HCEC 1CT (cell line): Measurements from ENCODE around the gene KRT75.

Experiments used
- DNase-seq: peaks from one replicate; pipeline ENCODE4 v3.0.0-alpha.2; 2017

KRT75 gene

DNA sequence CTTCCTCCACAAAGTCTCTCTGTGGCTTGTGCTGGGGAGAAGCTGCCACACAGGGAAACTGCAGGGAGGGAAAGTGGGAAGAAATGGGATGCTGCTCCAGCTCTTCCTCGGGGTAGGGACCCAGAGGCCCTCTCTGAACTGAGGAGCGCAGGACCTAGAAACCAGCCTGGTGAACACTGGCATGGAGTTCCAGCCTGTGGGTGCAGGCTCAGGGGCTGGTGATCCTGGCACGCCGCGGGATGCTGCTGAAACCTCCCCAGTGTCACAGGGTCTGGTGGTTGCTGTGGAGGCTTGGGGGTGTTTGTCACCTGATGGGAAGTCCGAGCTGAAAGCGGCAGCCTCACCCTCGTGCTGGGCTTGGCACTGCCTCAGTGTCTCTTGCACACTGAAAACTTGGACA is 5.2 kb upstream of the KRT75 start:
- no peak for DNase-seq

- no peak for DNase-seq
Observed at GRCh38 chr12:52438305-52439301, 4.4 kb upstream of the KRT75 start.

DNA sequence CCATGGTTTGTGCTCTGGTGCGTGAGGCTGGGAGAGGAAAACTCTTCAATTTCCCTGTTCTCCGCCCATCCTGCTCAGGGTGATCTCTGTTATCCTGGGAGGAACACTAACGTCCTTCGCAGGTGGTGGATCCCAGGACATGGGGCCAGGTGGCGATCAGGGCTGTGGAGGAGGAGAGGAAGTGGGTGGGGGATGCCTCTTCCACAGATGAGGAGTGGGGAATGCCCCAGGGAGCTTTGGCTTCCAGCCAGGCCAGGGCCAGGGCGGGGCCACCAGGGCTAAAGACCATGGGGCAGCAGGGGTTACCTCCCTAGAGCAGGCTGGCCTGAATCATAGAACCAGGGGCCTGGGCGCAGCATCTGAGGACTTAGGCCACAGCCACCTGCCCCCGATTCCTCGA is 3.3 kb upstream of the KRT75 start:
- DNase-seq: no peak

- no peak for DNase-seq
Observed at GRCh38 chr12:52436828-52437474, 2.8 kb upstream of the KRT75 start.

DNA sequence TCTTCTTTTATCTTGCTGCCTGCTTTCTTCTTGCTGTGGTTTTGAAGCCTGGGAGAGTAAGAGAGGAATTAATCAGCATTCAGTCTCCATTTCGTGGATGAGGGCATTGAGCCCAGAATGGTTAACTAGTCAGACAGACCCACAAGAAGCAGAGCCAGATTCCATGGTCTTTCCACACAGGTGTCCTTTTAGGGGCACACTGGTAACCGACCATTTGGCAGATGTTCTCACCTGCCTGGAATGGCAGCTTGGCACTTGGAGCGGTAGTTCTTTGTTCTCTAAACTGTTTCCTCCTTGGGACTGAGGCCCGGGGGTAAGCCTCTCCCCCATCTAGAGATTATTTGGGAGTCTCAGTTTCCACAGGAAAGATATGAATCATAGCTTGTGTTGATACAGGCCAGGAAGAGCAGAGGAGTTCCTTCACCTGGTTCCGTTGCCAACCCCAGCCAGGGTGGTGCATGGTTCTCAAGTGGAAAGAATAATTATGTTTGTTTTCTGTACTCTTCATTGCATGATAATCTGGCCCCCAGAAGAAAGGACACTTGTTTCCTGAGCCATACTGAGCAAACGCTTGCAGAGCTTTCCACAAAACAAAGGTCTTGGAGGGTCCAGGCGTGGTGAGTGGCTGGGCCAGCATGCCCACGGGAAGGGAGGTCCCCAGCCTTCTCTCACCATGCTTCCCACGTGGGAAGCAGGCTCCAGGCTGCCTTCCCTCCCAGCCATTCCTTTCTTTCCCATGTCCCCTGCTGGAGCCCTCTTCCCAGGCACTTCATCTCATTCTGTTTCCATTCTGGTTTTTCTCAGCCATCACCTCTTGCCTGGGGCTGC is 2.0 kb upstream of the KRT75 start:
- no peak for DNase-seq

DNA sequence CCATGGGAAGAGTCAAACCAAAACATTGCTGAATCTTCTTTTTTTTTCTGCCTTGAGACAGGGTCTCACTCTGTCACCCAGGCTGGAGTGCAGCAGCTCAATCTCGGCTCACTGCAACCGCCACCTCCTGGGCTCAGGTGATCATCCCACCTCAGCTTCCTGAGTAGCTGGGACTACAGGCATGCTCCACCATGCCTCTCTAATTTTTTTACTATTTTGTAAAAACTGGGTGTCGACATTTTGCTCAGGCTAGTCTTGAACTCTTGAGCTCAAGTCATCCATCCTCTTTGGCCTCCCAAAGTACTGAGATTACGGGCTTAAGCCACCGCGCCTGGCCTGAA is 1.5 kb upstream of the KRT75 start:
- DNase-seq: no peak

GRCh38 chr12:52434760-52435530 is 774 bp upstream of the KRT75 start:
- peak; percentile 22 for DNase-seq

GRCh38 chr12:52433501-52434080 is 580 bp downstream of the KRT75 start:
- DNase-seq: no peak

DNA sequence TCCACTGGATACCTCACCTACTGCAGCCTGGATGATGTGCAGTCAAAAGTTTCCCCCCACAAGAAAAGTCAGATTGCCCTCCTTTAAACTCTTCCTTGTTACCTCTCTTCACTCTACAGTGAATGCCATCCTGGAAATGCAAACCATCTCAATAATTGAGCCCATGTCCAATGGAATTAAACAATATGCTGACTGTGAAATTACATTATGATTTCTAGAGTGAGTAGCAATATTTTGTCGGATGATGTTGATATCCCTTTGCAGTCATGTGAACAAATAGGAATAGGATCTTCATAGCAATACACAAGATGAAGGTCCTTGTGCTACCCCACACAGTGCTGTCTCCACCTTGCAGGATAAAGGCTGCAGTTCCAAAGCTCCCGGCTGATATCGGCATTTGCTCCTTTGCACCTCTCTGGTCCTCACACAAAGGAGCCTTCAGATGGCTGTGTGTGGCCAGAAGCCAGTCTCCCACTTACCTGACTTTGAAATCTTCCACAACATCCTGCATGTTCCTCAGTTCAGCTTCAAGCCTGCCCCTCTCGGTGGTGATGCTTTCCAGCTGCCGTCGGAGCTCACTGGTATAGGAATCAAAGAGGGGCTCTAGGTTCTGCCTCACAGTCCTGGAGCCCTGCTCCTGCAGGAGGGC is 1.5 kb downstream of the KRT75 start:
- DNase-seq: no peak

DNA sequence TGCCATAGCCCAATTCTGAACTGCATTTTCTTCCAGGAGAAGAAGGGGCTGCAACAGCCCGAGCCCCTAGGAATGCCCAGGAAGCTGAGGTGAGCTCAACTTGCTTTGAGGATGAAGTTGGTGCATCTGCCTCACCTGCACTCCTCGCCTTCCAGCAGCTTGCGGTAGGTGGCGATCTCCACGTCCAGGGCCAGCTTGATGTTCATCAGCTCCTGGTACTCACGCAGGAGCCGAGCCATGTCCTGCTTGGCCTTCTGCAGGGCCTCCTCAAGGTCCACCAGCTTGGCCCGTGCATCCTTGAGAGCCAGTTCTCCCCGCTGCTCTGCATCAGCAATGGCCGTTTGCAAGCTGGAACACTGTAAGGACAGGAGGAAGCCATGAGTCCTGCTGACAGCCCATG is 6.0 kb downstream of the KRT75 start:
- no peak for DNase-seq

- DNase-seq: no peak
Observed at GRCh38 chr12:52427083-52427482, 7.1 kb downstream of the KRT75 start.

DNA sequence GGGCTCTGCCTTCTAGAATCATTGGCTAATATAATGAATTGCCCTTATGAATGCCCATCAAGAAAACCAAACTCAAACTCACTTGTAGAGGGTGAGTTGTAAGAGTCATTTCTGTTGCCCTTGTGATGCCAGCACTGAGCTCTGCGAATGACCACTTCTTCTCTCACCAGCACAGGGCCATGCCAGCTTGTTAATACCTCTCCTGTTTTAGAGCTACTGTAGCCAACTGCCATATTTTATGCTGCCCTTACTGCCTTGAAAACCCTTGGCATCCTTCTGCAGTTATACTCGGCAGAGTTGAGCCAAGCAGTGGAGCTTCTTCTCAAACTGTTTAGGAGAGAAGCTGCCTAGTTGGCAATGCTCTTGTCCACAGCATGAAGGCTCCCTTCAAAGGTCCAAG is 8.1 kb downstream of the KRT75 start:
- DNase-seq: no peak

DNA sequence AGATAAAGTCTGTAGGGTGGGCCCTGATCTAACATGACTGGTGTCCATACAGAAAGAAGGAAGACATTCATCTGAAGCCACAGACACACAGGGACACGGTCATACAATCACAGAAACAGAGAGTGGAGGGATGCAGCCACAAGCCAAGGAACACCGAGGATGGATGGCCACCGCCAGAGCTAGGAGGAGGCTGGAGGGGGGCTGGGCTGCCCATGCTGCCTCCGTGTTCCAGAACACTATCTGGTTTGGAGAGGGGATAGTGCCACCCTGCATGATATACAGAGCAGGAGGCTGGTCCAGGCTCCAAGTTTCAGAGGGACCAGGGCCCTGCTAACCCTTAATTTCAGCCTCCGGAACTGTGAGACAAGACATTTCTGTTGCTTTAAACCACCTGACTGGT is 8.7 kb downstream of the KRT75 start:
- DNase-seq: no peak

DNA sequence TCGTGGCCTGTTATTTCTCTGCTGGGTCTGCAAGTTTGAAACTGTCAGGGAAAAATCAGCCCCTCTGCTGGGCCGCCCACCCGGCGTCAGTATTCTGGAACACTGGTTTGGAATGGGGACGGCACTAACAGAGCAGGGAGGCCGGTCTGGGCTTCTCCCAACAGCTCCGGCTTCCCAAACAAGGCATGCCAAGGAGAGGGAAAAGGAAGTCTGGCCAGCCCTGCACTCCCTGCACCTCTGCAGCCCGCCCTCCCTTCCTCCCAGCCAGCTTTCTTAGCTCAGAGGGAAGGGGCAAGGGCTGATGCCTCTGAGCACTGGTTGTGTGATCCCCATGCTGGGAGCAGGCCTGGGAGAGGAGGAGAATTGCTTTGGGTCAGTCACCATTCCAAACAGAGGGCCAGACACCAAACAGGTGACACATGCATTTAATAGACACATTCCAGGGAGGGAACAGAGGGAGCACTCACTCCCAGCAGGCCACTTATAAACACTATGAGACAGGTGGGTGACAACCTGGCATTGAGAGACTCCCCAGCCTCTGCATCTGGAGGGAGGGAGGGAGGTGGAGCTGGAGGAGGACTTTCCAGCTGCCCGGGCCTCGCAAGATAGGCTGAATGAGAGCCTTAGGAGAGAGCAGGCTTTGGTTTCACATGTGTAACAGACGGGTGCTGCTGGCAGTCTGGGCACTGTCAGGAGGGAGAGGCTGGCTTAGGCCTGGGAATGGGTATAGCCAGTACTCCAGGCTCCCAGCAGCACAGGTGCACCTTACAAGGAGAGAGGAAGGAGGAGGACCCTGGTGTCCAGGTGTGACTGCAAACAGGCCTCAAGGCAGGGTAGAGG is 10.3 kb downstream of the KRT75 start:
- DNase-seq: no peak

DNA sequence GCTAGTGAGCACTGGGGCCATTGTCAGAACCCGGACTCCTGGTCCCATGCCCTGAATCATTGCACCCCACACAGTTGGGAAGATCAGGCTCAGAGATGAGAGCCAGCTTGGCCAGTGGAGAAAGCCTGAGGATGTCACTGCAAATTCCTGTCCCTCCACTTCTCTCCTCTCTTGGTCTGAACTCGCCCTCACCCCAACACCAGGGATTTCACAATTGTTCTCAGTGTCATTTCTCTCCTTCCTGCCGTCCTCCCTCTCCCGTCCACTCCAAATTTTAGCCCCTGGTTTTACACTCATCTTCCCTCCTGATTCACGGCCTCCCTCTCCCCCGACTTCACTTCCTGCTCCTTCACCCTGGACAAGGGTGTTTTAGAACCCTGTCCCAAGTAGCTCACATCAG is 11.1 kb downstream of the KRT75 start:
- DNase-seq: no peak

DNA sequence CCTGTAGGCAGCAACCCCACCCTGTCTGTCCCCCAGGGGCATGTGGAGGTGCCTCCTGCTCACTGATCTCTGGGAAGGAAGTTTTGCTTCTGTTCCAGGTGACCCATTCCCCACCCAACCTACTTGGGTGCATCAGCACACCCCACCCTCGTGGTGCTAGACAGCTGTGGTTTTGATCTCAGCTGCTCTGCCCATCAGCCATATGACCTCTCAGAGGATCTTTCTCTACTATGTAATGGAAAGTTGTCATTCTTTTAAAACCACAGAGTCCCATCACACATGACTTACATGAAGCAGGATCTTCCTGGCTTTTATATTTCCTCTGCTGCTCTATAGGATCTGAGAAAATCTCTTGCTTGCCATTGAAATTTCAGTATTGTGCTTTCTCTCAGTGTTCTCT is 14.5 kb downstream of the KRT75 start:
- peak; percentile 5 for DNase-seq

DNA sequence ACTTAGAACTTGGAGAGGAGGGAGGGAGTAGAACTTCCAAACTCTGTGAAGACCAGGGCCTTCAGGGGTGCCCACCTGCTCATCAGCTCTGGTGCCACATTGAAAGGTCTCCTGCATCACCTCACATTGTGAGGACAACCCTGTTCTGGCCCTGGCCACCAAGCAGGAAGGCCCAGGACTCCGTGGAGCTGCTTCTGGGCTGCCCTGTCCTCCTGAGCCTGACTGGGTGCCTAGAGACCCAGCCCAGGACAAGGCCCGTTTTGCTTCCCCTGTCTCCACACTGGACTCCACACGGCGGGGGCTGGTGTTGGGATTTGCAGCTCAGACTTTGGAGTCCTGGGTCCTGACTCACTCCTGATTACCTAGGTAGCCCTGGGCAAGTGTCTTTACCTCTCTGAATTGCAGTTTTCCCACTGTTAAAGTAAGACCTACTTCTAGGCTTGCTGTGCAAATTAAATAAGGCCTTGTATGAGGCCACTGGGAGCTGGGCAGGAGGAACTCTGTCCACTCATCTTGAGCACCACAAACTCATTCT is 15.5 kb downstream of the KRT75 start:
- DNase-seq: no peak

DNA sequence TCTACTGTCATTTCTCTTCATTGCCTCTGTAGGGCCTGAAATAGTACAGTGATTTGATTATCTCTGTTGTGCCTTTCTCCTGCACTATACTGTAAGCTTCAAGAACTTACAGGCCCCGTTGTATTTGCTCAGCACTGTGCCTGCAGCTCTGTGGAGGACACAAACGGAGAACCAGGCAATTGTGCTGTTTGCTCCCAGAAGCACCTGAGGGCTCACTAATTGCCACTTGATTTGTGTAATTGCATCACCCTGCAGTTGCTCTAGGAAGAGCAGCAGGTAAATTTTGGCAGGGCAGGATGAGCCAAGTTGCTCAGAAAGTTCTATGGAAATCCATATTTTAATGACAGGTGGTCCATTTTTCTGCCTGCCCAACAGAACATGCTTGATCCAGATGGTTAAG is 16.4 kb downstream of the KRT75 start:
- no peak for DNase-seq

DNA sequence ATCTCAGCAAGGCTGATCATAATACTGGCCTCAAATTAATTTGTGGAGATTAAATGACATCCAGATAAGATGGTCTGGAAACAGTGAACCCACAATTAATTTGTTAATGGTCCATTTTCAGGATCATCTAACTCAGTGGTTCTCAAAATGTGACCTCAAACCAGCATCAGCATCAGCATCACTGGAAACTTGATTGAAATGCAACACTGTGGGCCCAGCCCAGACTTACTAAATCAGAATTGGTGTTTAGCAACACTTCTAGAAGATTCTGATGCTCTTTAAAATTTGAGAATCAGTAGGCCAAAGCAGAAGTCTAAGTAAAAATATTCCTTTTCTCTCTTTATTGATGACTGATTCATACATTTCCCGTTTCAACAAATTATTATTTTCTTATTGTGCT is 17.4 kb downstream of the KRT75 start:
- no peak for DNase-seq
